Activated T-cell treated with anti-CD3 and anti-CD28 coated beads for 24 hours (primary cell): ENCODE measurements around the gene FLYWCH1.

Source experiments
- DNase-seq: peaks from one replicate; pipeline ENCODE4 v3.0.0-alpha.2; 2020; ENCODE audit warnings: low read depth

The FLYWCH1 gene

GRCh38 chr16:2983706-2984136 is 72.0 kb downstream of the FLYWCH1 start:
- peak; percentile 65 for DNase-seq

GRCh38 chr16:2985462-2985861 is 73.7 kb downstream of the FLYWCH1 start:
- no peak for DNase-seq

GRCh38 chr16:2985893-2986355 is 74.2 kb downstream of the FLYWCH1 start:
- DNase-seq: no peak

- DNase-seq: no peak
Observed at GRCh38 chr16:2986623-2987188, 75.0 kb downstream of the FLYWCH1 start.

- DNase-seq: no peak
Observed at GRCh38 chr16:2987286-2987685, 75.6 kb downstream of the FLYWCH1 start.

- DNase-seq: no peak
Observed at GRCh38 chr16:2987833-2988232, 76.1 kb downstream of the FLYWCH1 start.

- no peak for DNase-seq
Observed at GRCh38 chr16:2988590-2989099, 76.9 kb downstream of the FLYWCH1 start.

GRCh38 chr16:2990891-2991290 is 79.2 kb downstream of the FLYWCH1 start:
- DNase-seq: no peak

- no peak for DNase-seq
Observed at GRCh38 chr16:2991566-2992261, 80.0 kb downstream of the FLYWCH1 start.

- DNase-seq: no peak
Observed at GRCh38 chr16:2992383-2993081, 80.8 kb downstream of the FLYWCH1 start.

- no peak for DNase-seq
Observed at GRCh38 chr16:2996298-2996697, 84.6 kb downstream of the FLYWCH1 start.

- no peak for DNase-seq
Observed at GRCh38 chr16:2999929-3000328, 88.2 kb downstream of the FLYWCH1 start.

GRCh38 chr16:3000540-3000939 is 88.8 kb downstream of the FLYWCH1 start:
- no peak for DNase-seq
